GM23338 (cell line): ENCODE results near the gene CDK5RAP2. TPM values are rescaled to one million over a fixed set of nuclear protein-coding genes. Genes with fewer than 3 reads are reported as not detected.

ENCODE experiments used
- ATAC-seq: fragments of 200-7000 bp; cut with Tn5 transposase; 3 replicates; pipeline ENCODE4 v1.9.1; 2020
- DNase-seq: peaks from one replicate; pipeline ENCODE4 v3.0.0-alpha.2; 2015; ENCODE audit warnings: low spot score
- H2AFZ ChIP-seq: fragments of 200-600 bp; sonication (generic); 2 replicates; pipeline ENCODE4 v1.8.0; 2016; ENCODE audit warnings: antibody characterized with exemption, mild to moderate bottlenecking, moderate library complexity
- H3F3A ChIP-seq: fragments of 200-600 bp; sonication (generic); replicated peaks from 2 replicates; pipeline ENCODE4 v1.8.0; 2017; ENCODE audit warnings: antibody characterized with exemption, mixed run types, low read depth
- H3K27ac ChIP-seq: fragments of 200-600 bp; sonication (generic); 2 replicates; pipeline ENCODE4 v1.6.1; 2016; ENCODE audit warnings: low read depth
- H3K27me3 ChIP-seq: fragments of 200-600 bp; sonication (generic); 2 replicates; pipeline ENCODE4 v1.8.0; 2016; ENCODE audit warnings: mild to moderate bottlenecking, mixed run types, moderate library complexity; ENCODE audit not compliant: insufficient read depth
- H3K36me3 ChIP-seq: fragments of 200-600 bp; sonication (generic); 2 replicates; pipeline ENCODE4 v1.8.0; 2016; ENCODE audit warnings: mild to moderate bottlenecking; ENCODE audit not compliant: insufficient read depth
- H3K4me1 ChIP-seq: fragments of 200-600 bp; sonication (generic); 2 replicates; pipeline ENCODE4 v1.8.0; 2016; ENCODE audit warnings: mild to moderate bottlenecking, moderate library complexity; ENCODE audit not compliant: insufficient read depth
- H3K4me2 ChIP-seq: fragments of 200-600 bp; sonication (generic); 2 replicates; pipeline ENCODE4 v1.7.1; 2017; ENCODE audit warnings: mixed run types
- H3K4me3 ChIP-seq: fragments of 200-600 bp; sonication (generic); 2 replicates; pipeline ENCODE4 v1.6.1; 2016; ENCODE audit warnings: mixed run types
- H3K79me2 ChIP-seq: fragments of 200-600 bp; sonication (generic); replicated peaks from 2 replicates; pipeline ENCODE4 v1.8.0; 2017; ENCODE audit warnings: mild to moderate bottlenecking; ENCODE audit not compliant: insufficient read depth
- H3K9me2 ChIP-seq: fragments of 200-600 bp; sonication (generic); 2 replicates; pipeline ENCODE4 v1.8.0; 2017; ENCODE audit not compliant: insufficient read depth
- H4K20me1 ChIP-seq: fragments of 200-600 bp; sonication (generic); replicated peaks from 2 replicates; pipeline ENCODE4 v1.8.0; 2017; ENCODE audit warnings: mild to moderate bottlenecking; ENCODE audit not compliant: insufficient read depth
- H3K27ac Mint-ChIP-seq: 2 replicates; pipeline ENCODE4 v1.8.0; 2020; ENCODE audit warnings: inconsistent platforms, mild to moderate bottlenecking, moderate library complexity, mixed read lengths
- H3K27me3 Mint-ChIP-seq: 3 replicates; pipeline ENCODE4 v1.8.0; 2022; ENCODE audit warnings: low read depth, mild to moderate bottlenecking, moderate library complexity, mixed read lengths, inconsistent platforms; ENCODE audit not compliant: insufficient read depth, poor library complexity
- H3K36me3 Mint-ChIP-seq: 3 replicates; pipeline ENCODE4 v1.8.0; 2021; ENCODE audit warnings: low read depth, mild to moderate bottlenecking, inconsistent platforms, moderate library complexity, mixed read lengths
- H3K4me1 Mint-ChIP-seq: 3 replicates; pipeline ENCODE4 v1.8.0; 2020; ENCODE audit warnings: mild to moderate bottlenecking, inconsistent platforms, mixed read lengths
- H3K4me3 Mint-ChIP-seq: 3 replicates; pipeline ENCODE4 v1.8.0; 2021; ENCODE audit warnings: moderate library complexity, mild to moderate bottlenecking, inconsistent platforms, mixed read lengths
- H3K9me3 Mint-ChIP-seq: 3 replicates; pipeline ENCODE4 v1.8.0; 2020; ENCODE audit warnings: moderate library complexity, mild to moderate bottlenecking, inconsistent platforms, mixed read lengths
- EZH2 ChIP-seq: fragments of 200-600 bp; sonication (generic); IDR thresholded peaks from one replicate; pipeline ENCODE4 v1.8.0; 2017; ENCODE audit warnings: antibody characterized with exemption, mild to moderate bottlenecking, low read depth; ENCODE audit not compliant: unreplicated experiment
- NANOG ChIP-seq: IDR thresholded peaks from 2 replicates; pipeline ENCODE4 v1.6.1; 2016; ENCODE audit warnings: antibody characterized with exemption, borderline replicate concordance
- POLR2AphosphoS5 ChIP-seq: IDR thresholded peaks from 2 replicates; pipeline ENCODE4 v1.6.1; 2016; ENCODE audit warnings: antibody characterized with exemption, low read depth
- ZNF114 ChIP-seq: fragments of 250-450 bp; sonication (Bioruptor Pico); IDR thresholded peaks from 2 replicates; pipeline ENCODE4 v1.5.0; 2020; ENCODE audit warnings: mild to moderate bottlenecking, moderate library complexity
- polyA plus RNA-seq: library from polyadenylated mRNA; unstranded; fragments of >200 nt; fragmentation: Nextera tagmentation; extraction: Ambion mirVana; gene quantifications from 2 replicates; pipeline ENCODE4 v1.2.1, GENCODE V29; 2016
- total RNA-seq: library from RNA; depleted of rRNA; stranded (reverse); fragments of >200 nt; shearing (Covaris generic); gene quantifications from 2 replicates; pipeline ENCODE4 v1.2.3, GENCODE V29; 2014
- TF ChIP-seq, protein P1 (sequence below): IDR thresholded peaks from 2 replicates; pipeline ENCODE4 v1.6.1; 2016; ENCODE audit warnings: antibody characterized with exemption
- TF ChIP-seq, protein P2 (sequence below): fragments of 250-450 bp; sonication (Bioruptor Pico); IDR thresholded peaks from 2 replicates; pipeline ENCODE4 v1.5.0; 2020; ENCODE audit warnings: mild to moderate bottlenecking, moderate library complexity
- TF ChIP-seq, protein P3 (sequence below), 2 experiments: fragments of 200-600 bp in 1 of 2; sonication (generic) in 1 of 2; conservative IDR thresholded peaks; 2 replicates each; pipeline versions ENCODE4 v1.5.1 to v1.6.1; 2016 to 2017; ENCODE audit warnings: antibody characterized with exemption in 2 of 2, low read depth in 2 of 2, mild to moderate bottlenecking in 2 of 2, moderate library complexity in 1 of 2

Gene CDK5RAP2
- total and polyA plus RNA-seq, 2 experiments from 2014 or later, result 50.7 to 65.7 TPM

- no peak for TF ChIP-seq EZH2
These were observed 104.6 kb downstream of the CDK5RAP2 start (continued) for GRCh38 chr9:120475341-120475740.

DNA sequence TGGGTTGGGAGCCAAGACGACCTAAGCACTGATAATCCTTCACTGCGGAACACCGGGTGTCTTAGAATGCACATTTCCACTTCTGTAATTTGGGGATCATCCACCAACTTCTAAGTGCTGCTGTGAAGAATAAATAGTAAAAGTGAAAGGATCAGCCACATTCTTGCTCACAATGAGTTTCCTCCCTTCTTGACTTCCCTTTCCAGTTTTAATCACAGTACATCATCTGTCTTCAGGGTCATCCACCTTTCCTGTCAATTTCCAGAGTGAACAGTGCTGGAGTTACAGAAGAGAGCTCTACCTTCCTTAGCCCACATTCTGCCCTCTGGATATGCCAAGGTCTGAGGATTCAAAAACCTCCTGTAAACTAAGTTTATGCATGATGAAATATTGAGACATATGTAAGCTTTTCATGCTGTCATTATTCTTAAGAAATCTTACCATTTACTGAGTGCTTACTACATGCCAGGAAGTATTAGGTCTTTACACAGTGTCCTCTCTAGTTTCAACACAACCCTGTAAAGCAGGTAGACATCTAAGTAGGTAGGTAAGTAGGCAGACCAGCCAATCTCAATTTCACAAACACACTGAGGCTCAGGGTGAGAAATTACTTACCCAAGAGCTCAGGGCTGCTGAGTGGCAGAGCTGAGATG is 105.2 kb downstream of the CDK5RAP2 start:
- no peak overlapping the region for H3K4me2 ChIP-seq
- Mint-ChIP-seq H3K36me3 (peaks cover 38% of the 10 kb centered on the region), H3K27me3 (peaks cover 3% of the 10 kb centered on the region), H3K27ac (peak overlapping the region; percentile 44; the same call in 1 of the 2 replicates), H3K4me3 (no peak overlapping the region), H3K4me1 (no peaks in the 10 kb centered on the region), H3K9me3 (no peaks in the 10 kb centered on the region)
- H4K20me1 ChIP-seq, result 0 out of 2 replicates have a peak, but pooled peaks cover 3% of the 10 kb centered on the region
- no peaks in the 10 kb centered on the region; the same call in 1 of the 2 replicates for H3F3A ChIP-seq
- DNase-seq, result no peak
- TF ChIP-seq, protein P1, sequence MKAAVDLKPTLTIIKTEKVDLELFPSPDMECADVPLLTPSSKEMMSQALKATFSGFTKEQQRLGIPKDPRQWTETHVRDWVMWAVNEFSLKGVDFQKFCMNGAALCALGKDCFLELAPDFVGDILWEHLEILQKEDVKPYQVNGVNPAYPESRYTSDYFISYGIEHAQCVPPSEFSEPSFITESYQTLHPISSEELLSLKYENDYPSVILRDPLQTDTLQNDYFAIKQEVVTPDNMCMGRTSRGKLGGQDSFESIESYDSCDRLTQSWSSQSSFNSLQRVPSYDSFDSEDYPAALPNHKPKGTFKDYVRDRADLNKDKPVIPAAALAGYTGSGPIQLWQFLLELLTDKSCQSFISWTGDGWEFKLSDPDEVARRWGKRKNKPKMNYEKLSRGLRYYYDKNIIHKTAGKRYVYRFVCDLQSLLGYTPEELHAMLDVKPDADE, result no peak
- no peak for TF ChIP-seq NANOG
- TF ChIP-seq POLR2AphosphoS5, result no peak
- TF ChIP-seq ZNF114 (CRISPR knock-in tag), result no peak
- TF ChIP-seq, protein P2, sequence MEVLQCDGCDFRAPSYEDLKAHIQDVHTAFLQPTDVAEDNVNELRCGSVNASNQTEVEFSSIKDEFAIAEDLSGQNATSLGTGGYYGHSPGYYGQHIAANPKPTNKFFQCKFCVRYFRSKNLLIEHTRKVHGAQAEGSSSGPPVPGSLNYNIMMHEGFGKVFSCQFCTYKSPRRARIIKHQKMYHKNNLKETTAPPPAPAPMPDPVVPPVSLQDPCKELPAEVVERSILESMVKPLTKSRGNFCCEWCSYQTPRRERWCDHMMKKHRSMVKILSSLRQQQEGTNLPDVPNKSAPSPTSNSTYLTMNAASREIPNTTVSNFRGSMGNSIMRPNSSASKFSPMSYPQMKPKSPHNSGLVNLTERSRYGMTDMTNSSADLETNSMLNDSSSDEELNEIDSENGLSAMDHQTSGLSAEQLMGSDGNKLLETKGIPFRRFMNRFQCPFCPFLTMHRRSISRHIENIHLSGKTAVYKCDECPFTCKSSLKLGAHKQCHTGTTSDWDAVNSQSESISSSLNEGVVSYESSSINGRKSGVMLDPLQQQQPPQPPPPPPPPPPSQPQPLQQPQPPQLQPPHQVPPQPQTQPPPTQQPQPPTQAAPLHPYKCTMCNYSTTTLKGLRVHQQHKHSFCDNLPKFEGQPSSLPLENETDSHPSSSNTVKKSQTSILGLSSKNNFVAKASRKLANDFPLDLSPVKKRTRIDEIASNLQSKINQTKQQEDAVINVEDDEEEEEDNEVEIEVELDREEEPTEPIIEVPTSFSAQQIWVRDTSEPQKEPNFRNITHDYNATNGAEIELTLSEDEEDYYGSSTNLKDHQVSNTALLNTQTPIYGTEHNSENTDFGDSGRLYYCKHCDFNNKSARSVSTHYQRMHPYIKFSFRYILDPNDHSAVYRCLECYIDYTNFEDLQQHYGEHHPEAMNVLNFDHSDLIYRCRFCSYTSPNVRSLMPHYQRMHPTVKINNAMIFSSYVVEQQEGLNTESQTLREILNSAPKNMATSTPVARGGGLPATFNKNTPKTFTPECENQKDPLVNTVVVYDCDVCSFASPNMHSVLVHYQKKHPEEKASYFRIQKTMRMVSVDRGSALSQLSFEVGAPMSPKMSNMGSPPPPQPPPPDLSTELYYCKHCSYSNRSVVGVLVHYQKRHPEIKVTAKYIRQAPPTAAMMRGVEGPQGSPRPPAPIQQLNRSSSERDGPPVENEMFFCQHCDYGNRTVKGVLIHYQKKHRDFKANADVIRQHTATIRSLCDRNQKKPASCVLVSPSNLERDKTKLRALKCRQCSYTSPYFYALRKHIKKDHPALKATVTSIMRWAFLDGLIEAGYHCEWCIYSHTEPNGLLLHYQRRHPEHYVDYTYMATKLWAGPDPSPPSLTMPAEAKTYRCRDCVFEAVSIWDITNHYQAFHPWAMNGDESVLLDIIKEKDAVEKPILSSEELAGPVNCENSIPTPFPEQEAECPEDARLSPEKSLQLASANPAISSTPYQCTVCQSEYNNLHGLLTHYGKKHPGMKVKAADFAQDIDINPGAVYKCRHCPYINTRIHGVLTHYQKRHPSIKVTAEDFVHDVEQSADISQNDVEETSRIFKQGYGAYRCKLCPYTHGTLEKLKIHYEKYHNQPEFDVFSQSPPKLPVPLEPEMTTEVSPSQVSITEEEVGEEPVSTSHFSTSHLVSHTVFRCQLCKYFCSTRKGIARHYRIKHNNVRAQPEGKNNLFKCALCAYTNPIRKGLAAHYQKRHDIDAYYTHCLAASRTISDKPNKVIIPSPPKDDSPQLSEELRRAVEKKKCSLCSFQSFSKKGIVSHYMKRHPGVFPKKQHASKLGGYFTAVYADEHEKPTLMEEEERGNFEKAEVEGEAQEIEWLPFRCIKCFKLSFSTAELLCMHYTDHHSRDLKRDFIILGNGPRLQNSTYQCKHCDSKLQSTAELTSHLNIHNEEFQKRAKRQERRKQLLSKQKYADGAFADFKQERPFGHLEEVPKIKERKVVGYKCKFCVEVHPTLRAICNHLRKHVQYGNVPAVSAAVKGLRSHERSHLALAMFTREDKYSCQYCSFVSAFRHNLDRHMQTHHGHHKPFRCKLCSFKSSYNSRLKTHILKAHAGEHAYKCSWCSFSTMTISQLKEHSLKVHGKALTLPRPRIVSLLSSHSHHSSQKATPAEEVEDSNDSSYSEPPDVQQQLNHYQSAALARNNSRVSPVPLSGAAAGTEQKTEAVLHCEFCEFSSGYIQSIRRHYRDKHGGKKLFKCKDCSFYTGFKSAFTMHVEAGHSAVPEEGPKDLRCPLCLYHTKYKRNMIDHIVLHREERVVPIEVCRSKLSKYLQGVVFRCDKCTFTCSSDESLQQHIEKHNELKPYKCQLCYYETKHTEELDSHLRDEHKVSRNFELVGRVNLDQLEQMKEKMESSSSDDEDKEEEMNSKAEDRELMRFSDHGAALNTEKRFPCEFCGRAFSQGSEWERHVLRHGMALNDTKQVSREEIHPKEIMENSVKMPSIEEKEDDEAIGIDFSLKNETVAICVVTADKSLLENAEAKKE, result no peak
- no peak for TF ChIP-seq EZH2
- TF ChIP-seq, protein P3, sequence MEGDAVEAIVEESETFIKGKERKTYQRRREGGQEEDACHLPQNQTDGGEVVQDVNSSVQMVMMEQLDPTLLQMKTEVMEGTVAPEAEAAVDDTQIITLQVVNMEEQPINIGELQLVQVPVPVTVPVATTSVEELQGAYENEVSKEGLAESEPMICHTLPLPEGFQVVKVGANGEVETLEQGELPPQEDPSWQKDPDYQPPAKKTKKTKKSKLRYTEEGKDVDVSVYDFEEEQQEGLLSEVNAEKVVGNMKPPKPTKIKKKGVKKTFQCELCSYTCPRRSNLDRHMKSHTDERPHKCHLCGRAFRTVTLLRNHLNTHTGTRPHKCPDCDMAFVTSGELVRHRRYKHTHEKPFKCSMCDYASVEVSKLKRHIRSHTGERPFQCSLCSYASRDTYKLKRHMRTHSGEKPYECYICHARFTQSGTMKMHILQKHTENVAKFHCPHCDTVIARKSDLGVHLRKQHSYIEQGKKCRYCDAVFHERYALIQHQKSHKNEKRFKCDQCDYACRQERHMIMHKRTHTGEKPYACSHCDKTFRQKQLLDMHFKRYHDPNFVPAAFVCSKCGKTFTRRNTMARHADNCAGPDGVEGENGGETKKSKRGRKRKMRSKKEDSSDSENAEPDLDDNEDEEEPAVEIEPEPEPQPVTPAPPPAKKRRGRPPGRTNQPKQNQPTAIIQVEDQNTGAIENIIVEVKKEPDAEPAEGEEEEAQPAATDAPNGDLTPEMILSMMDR (conservative IDR thresholded peaks at IDR 0.05; ENCODE audit: low read depth in 2 of 2), result no peak
- ATAC-seq, result no peak
- H3K4me1 ChIP-seq, result no peaks in the 10 kb centered on the region
- H3K27ac ChIP-seq, result no peak overlapping the region
- H3K36me3 ChIP-seq, result peaks cover 12% of the 10 kb centered on the region
- no peaks in the 10 kb centered on the region for H3K27me3 ChIP-seq
- H3K79me2 ChIP-seq, result no peaks in the 10 kb centered on the region
- no peaks in the 10 kb centered on the region for H3K9me2 ChIP-seq
- H2AFZ ChIP-seq, result no peak overlapping the region
- H3K4me3 ChIP-seq, result no peak overlapping the region
